A549 (cell line): ENCODE measurements around the gene CR2. TPM values are rescaled to one million over a fixed set of nuclear protein-coding genes. Genes with fewer than 3 reads are reported as not detected.

Source experiments
- ATAC-seq, 2 experiments: fragments of 200-7000 bp in 1 of 2; fragments of >200 bp in 1 of 2; cut with Nextera tagmentation in 1 of 2; cut with Tn5 transposase in 1 of 2; 3 replicates each; pipeline versions ENCODE4 v1.8.0 to v1.9.1; 2018 to 2020; ENCODE audit warnings: mild to moderate bottlenecking in 1 of 2, moderate library complexity in 1 of 2
- CTCF ChIA-PET: fragments of 300-600 bp; sonication (Branson Sonifier 250); formaldehyde crosslinking; extraction: SDS; loops from one replicate; lab custom pipeline; 2021; ENCODE audit warnings: antibody characterized with exemption, inconsistent platforms; lab: Yijun Ruan, JAX
- POLR2A ChIA-PET: fragments of 350-600 bp; formaldehyde crosslinking; extraction: SDS; loops from one replicate; lab custom pipeline; 2021; ENCODE audit warnings: antibody characterized with exemption, inconsistent platforms; lab: Yijun Ruan, JAX
- DNase-seq, 2 experiments: peaks; one replicate each; pipeline versions ENCODE4 v3.0.0 to v3.0.0-alpha.2; 2011 to 2016; ENCODE audit warnings: low read depth in 1 of 2, low spot score in 1 of 2
- FAIRE-seq: peaks from 2 replicates; lab custom pipeline; 2011; peaks lifted over from hg19 to GRCh38; lab: Jason Lieb, UNC
- H3K27ac ChIP-seq, 2 experiments: fragments of >200 bp; sonication (Bioruptor Twin); formaldehyde crosslinking; 3 replicates each; pipeline ENCODE4 v1.5.1; 2016 to 2017
- H3K4me1 ChIP-seq: fragments of >200 bp; sonication (Bioruptor Twin); formaldehyde crosslinking; 3 replicates; pipeline ENCODE4 v1.6.1; 2016
- H3K4me2 ChIP-seq: fragments of >200 bp; sonication (Bioruptor Twin); formaldehyde crosslinking; 3 replicates; pipeline ENCODE4 v1.6.1; 2016
- H3K4me3 ChIP-seq: fragments of >200 bp; sonication (Bioruptor Twin); formaldehyde crosslinking; 3 replicates; pipeline ENCODE4 v1.5.1; 2016
- H3K9me3 ChIP-seq: fragments of >200 bp; sonication (Bioruptor Twin); formaldehyde crosslinking; 3 replicates; pipeline ENCODE4 v1.6.1; 2016
- CBX2 ChIP-seq: fragments of 200-600 bp; sonication (generic); IDR thresholded peaks from 2 replicates; pipeline ENCODE4 v1.6.1; 2016; ENCODE audit warnings: low read depth, mild to moderate bottlenecking, borderline replicate concordance
- CBX8 ChIP-seq: fragments of 200-600 bp; sonication (generic); IDR thresholded peaks from 2 replicates; pipeline ENCODE4 v1.6.1; 2016
- CEBPB ChIP-seq, 2 experiments: fragments of >200 bp in 1 of 2; sonication (Bioruptor Twin) in 1 of 2; formaldehyde crosslinking in 1 of 2; IDR thresholded peaks; 2 replicates each; pipeline ENCODE4 v1.6.1; 2012 to 2016
- CHD2 ChIP-seq: fragments of 150-350 bp; IDR thresholded peaks from 2 replicates; pipeline ENCODE4 v1.6.1; 2014; ENCODE audit warnings: low read length; ENCODE audit not compliant: partially characterized antibody
- E2F6 ChIP-seq: IDR thresholded peaks from 2 replicates; pipeline ENCODE4 v1.6.1; 2012; ENCODE audit warnings: low read depth, borderline replicate concordance
- EHF ChIP-seq: fragments of 250-450 bp; sonication (Bioruptor Pico); IDR thresholded peaks from 2 replicates; pipeline ENCODE4 v1.5.0; 2020; ENCODE audit warnings: mild to moderate bottlenecking
- EHMT2 ChIP-seq: fragments of 200-600 bp; sonication (generic); IDR thresholded peaks from 2 replicates; pipeline ENCODE4 v1.6.1; 2016; ENCODE audit warnings: antibody characterized with exemption, low read depth, mild to moderate bottlenecking, moderate library complexity
- FOSB ChIP-seq: fragments of 250-450 bp; sonication (Bioruptor Pico); IDR thresholded peaks from 2 replicates; pipeline ENCODE4 v1.5.0; 2020; ENCODE audit warnings: mild to moderate bottlenecking, moderate library complexity
- FOSL2 ChIP-seq, 2 experiments: fragments of 450-650 bp in 1 of 2; fragments of >200 bp in 1 of 2; sonication (Bioruptor Twin) in 1 of 2; formaldehyde crosslinking; IDR thresholded peaks; 2 replicates each; pipeline versions ENCODE4 v1.5.0 to v1.6.1; 2016 to 2020; ENCODE audit warnings: mild to moderate bottlenecking in 1 of 2, moderate library complexity in 1 of 2
- HEYL ChIP-seq: fragments of 250-450 bp; sonication (Bioruptor Pico); IDR thresholded peaks from 2 replicates; pipeline ENCODE4 v1.8.0; 2021; ENCODE audit warnings: mild to moderate bottlenecking, moderate library complexity
- HOXB13 ChIP-seq: fragments of 250-450 bp; sonication (Bioruptor Pico); IDR thresholded peaks from 2 replicates; pipeline ENCODE4 v1.5.0; 2020; ENCODE audit warnings: low read depth, mild to moderate bottlenecking, moderate library complexity
- MAX ChIP-seq: IDR thresholded peaks from 2 replicates; pipeline ENCODE4 v1.6.1; 2012
- MAZ ChIP-seq: fragments of 150-350 bp; IDR thresholded peaks from 2 replicates; pipeline ENCODE4 v1.6.1; 2014; ENCODE audit warnings: antibody characterized with exemption, low read depth, low read length, borderline replicate concordance
- NFE2L2 ChIP-seq: fragments of 150-350 bp; conservative IDR thresholded peaks from 2 replicates; pipeline ENCODE4 v1.6.1; 2014; ENCODE audit warnings: low read length
- NR3C1 ChIP-seq: fragments of >200 bp; sonication (Bioruptor Twin); formaldehyde crosslinking; IDR thresholded peaks from 3 replicates; pipeline ENCODE4 v1.6.1; 2017
- POLR2A ChIP-seq: IDR thresholded peaks from 2 replicates; pipeline ENCODE4 v1.6.1; 2012; ENCODE audit warnings: mild to moderate bottlenecking, low read length
- REST ChIP-seq: fragments of 200-600 bp; sonication (generic); IDR thresholded peaks from 2 replicates; pipeline ENCODE4 v1.6.1; 2016; ENCODE audit warnings: antibody characterized with exemption, mild to moderate bottlenecking, moderate library complexity
- TFCP2L1 ChIP-seq: fragments of 250-450 bp; sonication (Bioruptor Pico); IDR thresholded peaks from 2 replicates; pipeline ENCODE4 v1.5.0; 2021; ENCODE audit warnings: mild to moderate bottlenecking
- TP53 ChIP-seq: fragments of 250-450 bp; sonication (Bioruptor Pico); IDR thresholded peaks from 2 replicates; pipeline ENCODE4 v1.5.0; 2021; ENCODE audit warnings: mild to moderate bottlenecking, moderate library complexity
- USF2 ChIP-seq: fragments of 450-650 bp; IDR thresholded peaks from 2 replicates; pipeline ENCODE4 v1.6.1; 2014; ENCODE audit warnings: antibody characterized with exemption
- ZC3H11A ChIP-seq: fragments of 450-650 bp; IDR thresholded peaks from 2 replicates; pipeline ENCODE4 v1.6.1; 2014; ENCODE audit warnings: antibody characterized with exemption, mild to moderate bottlenecking
- ZNF302 ChIP-seq: fragments of 250-450 bp; sonication (Bioruptor Pico); IDR thresholded peaks from 2 replicates; pipeline ENCODE4 v1.9.0; 2021; ENCODE audit warnings: inconsistent platforms, mild to moderate bottlenecking, moderate library complexity
- WGBS: methylation state at CpG from one replicate; pipeline ENCODE4 v1.1.6; 2017; ENCODE audit errors: missing lambda C conversion rate; 5-methylcytosine and 5-hydroxymethylcytosine counted together
- polyA plus RNA-seq, 4 experiments: library from polyadenylated mRNA; depleted of rRNA in 3 of 4; stranded (reverse); fragments of >200 nt; fragmentation: RNase III in 1 of 4; extraction: RNeasy Plus Mini Kit Qiagen cat#74134 plus additional on column Dnase treatment in 1 of 4; gene quantifications; 2 replicates in 3 of 4; 3 replicates in 1 of 4; pipeline ENCODE4 v1.2.3, GENCODE V29; 2011 to 2017
- TF ChIP-seq, protein P1 (sequence below): fragments of >200 bp; sonication (Bioruptor Twin); formaldehyde crosslinking; IDR thresholded peaks from 3 replicates; pipeline ENCODE4 v1.5.1; 2016
- TF ChIP-seq, protein P2 (sequence below): fragments of 250-450 bp; sonication (Bioruptor Pico); IDR thresholded peaks from 2 replicates; pipeline ENCODE4 v1.5.0; 2021; ENCODE audit warnings: mild to moderate bottlenecking, moderate library complexity, borderline replicate concordance

Gene CR2
- polyA plus RNA-seq, 2 of the 4 experiments (the other 2 are of a cell fraction), result not detected

DNA sequence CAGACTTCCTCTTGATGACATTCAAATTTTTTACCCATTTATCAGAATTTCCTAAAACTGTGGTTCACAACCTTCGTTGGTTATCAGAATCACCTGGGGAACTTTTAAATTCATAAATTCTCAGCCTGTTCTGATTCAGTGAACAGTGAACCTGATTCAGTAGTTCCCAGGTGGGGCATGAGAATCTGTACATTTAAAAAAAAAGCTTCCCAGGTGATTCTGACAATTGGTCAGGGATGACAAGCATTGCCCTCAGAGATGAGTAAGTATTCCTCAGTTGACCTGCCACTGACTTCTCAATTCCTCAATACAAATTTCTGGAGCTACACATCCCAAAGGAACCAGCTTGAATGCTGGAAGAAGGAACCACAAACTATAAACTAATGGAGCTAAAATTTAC lies 23.5 kb upstream of the CR2 start:
- WGBS, result 0% methylated on average over 1 of the region's 1 CpG
- ChIA-PET CTCF (interaction anchor here (0.9 to 1.0 kb wide), 2 partner anchors 69 to 334 kb away, joined by 3 to 5 read pairs; no protein-coding TSS in a partner anchor), POLR2A (no interaction called here)
- H3K4me1 ChIP-seq, result no peaks in the 10 kb centered on the region
- FAIRE-seq (no peak), DNase-seq (no peak), ATAC-seq (no peak)
- no peaks in the 10 kb centered on the region for H3K9me3 ChIP-seq
- no peak overlapping the region for H3K4me3 ChIP-seq
- H3K27ac ChIP-seq, result no peak overlapping the region
- no peak for TF ChIP-seq NR3C1
- TF ChIP-seq E2F6, result no peak
- TF ChIP-seq, protein P1, sequence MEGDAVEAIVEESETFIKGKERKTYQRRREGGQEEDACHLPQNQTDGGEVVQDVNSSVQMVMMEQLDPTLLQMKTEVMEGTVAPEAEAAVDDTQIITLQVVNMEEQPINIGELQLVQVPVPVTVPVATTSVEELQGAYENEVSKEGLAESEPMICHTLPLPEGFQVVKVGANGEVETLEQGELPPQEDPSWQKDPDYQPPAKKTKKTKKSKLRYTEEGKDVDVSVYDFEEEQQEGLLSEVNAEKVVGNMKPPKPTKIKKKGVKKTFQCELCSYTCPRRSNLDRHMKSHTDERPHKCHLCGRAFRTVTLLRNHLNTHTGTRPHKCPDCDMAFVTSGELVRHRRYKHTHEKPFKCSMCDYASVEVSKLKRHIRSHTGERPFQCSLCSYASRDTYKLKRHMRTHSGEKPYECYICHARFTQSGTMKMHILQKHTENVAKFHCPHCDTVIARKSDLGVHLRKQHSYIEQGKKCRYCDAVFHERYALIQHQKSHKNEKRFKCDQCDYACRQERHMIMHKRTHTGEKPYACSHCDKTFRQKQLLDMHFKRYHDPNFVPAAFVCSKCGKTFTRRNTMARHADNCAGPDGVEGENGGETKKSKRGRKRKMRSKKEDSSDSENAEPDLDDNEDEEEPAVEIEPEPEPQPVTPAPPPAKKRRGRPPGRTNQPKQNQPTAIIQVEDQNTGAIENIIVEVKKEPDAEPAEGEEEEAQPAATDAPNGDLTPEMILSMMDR, result no peak
- TF ChIP-seq CHD2, result no peak
- no peak overlapping the region for H3K4me2 ChIP-seq

DNA sequence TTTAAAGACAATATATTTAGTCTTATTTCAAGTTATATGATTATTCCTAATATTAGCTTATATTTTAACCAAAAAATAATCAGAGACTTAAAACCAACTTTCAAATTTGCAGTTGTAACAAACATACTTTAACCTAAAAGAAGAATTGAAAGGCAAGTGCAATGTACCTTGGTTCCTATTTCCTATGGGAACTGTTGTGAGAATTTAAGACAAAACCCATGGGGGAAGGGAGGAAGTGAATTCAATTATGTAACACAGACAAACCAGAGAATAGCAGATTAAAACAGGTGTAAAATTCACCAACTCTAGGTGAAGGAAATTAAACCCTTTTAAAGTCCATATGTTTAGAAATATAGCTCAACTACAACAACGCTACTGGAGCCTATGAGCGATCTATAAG lies 22.6 kb upstream of the CR2 start:
- TF ChIP-seq USF2, result no peak
- TF ChIP-seq NFE2L2, result no peak
- no peak for TF ChIP-seq FOSB (CRISPR knock-in tag)
- no peak for TF ChIP-seq ZC3H11A
- no peak for TF ChIP-seq POLR2A
- TF ChIP-seq, protein P2, sequence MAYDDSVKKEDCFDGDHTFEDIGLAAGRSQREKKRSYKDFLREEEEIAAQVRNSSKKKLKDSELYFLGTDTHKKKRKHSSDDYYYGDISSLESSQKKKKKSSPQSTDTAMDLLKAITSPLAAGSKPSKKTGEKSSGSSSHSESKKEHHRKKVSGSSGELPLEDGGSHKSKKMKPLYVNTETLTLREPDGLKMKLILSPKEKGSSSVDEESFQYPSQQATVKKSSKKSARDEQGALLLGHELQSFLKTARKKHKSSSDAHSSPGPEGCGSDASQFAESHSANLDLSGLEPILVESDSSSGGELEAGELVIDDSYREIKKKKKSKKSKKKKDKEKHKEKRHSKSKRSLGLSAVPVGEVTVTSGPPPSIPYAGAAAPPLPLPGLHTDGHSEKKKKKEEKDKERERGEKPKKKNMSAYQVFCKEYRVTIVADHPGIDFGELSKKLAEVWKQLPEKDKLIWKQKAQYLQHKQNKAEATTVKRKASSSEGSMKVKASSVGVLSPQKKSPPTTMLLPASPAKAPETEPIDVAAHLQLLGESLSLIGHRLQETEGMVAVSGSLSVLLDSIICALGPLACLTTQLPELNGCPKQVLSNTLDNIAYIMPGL (CRISPR knock-in tag), result no peak
- no peak for TF ChIP-seq CBX8
- TF ChIP-seq TP53 (CRISPR knock-in tag), result no peak
- no peak for TF ChIP-seq HEYL
- TF ChIP-seq CEBPB (IDR thresholded peaks at IDR 0.05), result no peak
- TF ChIP-seq EHMT2, result no peak
- TF ChIP-seq FOSL2 (IDR thresholded peaks at IDR 0.05), result no peak
- no peak for TF ChIP-seq FOSL2 (CRISPR knock-in tag; IDR thresholded peaks at IDR 0.05)
- no peak for TF ChIP-seq EHF (CRISPR knock-in tag)
- no peak for TF ChIP-seq MAZ
- no peak for TF ChIP-seq HOXB13 (CRISPR knock-in tag)
- TF ChIP-seq ZNF302 (CRISPR knock-in tag), result no peak
- no peak for TF ChIP-seq MAX
- no peak for TF ChIP-seq CBX2
- TF ChIP-seq REST, result no peak
- no peak for TF ChIP-seq TFCP2L1 (CRISPR knock-in tag)
- no peak for DNase-seq
- ATAC-seq, result no peak
- FAIRE-seq, result no peak
- Histone ChIP-seq H3K9me3 (no peaks in the 10 kb centered on the region), H3K27ac (no peak overlapping the region), H3K4me2 (no peak overlapping the region), H3K4me3 (no peak overlapping the region), H3K4me1 (no peaks in the 10 kb centered on the region)
- CTCF ChIA-PET, result no interaction called here
- POLR2A ChIA-PET, result no interaction called here
- 85% methylated on average over 2 of the region's 2 CpGs for WGBS
